Activated T-cell treated with anti-CD3 and anti-CD28 coated beads, Interleukin-2, amount 50 U/mL, for 4 hours (primary cell): Measurements from ENCODE around the gene PORCN. TPM values are rescaled to one million over a fixed set of nuclear protein-coding genes. Genes with fewer than 3 reads are reported as not detected.
A peak's percentile ranks its signal among the peaks of the same experiment; 100 is the strongest.

Experiments used
- ATAC-seq, 2 donors: fragments of 200-7000 bp; cut with Tn5 transposase; one replicate each; pipeline ENCODE4 v1.10.0; 2021
- DNase-seq: peaks from one replicate; pipeline ENCODE4 v3.0.0-alpha.2; 2020
- H3K27me3 Mint-ChIP-seq: one replicate; pipeline ENCODE4 v1.8.0; 2021; ENCODE audit warnings: low read depth, mixed read lengths
- H3K36me3 Mint-ChIP-seq: one replicate; pipeline ENCODE4 v1.8.0; 2022; ENCODE audit warnings: mixed read lengths; ENCODE audit not compliant: insufficient read depth
- H3K4me1 Mint-ChIP-seq: one replicate; pipeline ENCODE4 v1.8.0; 2021; ENCODE audit warnings: low read depth, mixed read lengths
- H3K4me3 Mint-ChIP-seq: one replicate; pipeline ENCODE4 v1.8.0; 2021; ENCODE audit warnings: mild to moderate bottlenecking, moderate library complexity, mixed read lengths
- H3K9me3 Mint-ChIP-seq: one replicate; pipeline ENCODE4 v1.8.0; 2021; ENCODE audit warnings: mixed read lengths
- total RNA-seq, 3 donors: library from RNA; stranded (reverse); gene quantifications; one replicate each; pipeline ENCODE4 v1.2.1, GENCODE V29; 2021

PORCN gene
- total RNA-seq, 3 donors from 2014 or later: 7.5 to 10.0 (median 9.4) TPM

GRCh38 chrX:48560681-48561080 lies 51.9 kb downstream of the PORCN start:
- Mint-ChIP-seq H3K9me3 (no peaks in the 10 kb centered on the region), H3K4me3 (no peak overlapping the region), H3K4me1 (peaks cover 2% of the 10 kb centered on the region), H3K36me3 (peaks cover 2% of the 10 kb centered on the region), H3K27me3 (no peaks in the 10 kb centered on the region)
- ATAC-seq (no peak), DNase-seq (no peak)

- ATAC-seq: peak; percentile 16 to 19
- Mint-ChIP-seq H3K4me1 (peaks cover 8% of the 10 kb centered on the region), H3K27me3 (no peaks in the 10 kb centered on the region), H3K9me3 (no peaks in the 10 kb centered on the region), H3K4me3 (no peak overlapping the region), H3K36me3 (peaks cover 2% of the 10 kb centered on the region)
- DNase-seq: no peak
Observed at GRCh38 chrX:48569958-48570357, 61.2 kb downstream of the PORCN start.

Other genes starting within 250 kb of the PORCN start
- not detected for gene SSX3, start 152.3 kb upstream of the PORCN start, total RNA-seq
- not detected for gene SSX4, start 125.5 kb upstream of the PORCN start, total RNA-seq
- not detected for gene SSX4B, start 97.0 kb upstream of the PORCN start, total RNA-seq
- 100 to 1,000 TPM; 247 to 282 (median 271) TPM for gene SLC38A5, start 38.7 kb upstream of the PORCN start, total RNA-seq
- gene FTSJ1, start 32.8 kb upstream of the PORCN start, total RNA-seq: 100 to 1,000 TPM; 130 to 147 (median 134) TPM
- gene EBP, start 12.8 kb downstream of the PORCN start, total RNA-seq: 100 to 1,000 TPM in 2 of 3 donors, 10 to 100 TPM in 1; 87.0 to 113 (median 106) TPM
- gene TBC1D25, start 30.7 kb downstream of the PORCN start, total RNA-seq: 10 to 100 TPM; 15.1 to 17.4 (median 16.5) TPM
- 100 to 1,000 TPM; 459 to 489 (median 484) TPM for gene RBM3, start 65.5 kb downstream of the PORCN start, total RNA-seq
- 10 to 100 TPM; 36.4 to 49.5 (median 36.9) TPM for gene WDR13, start 88.5 kb downstream of the PORCN start, total RNA-seq
- gene WAS, start 174.8 kb downstream of the PORCN start, total RNA-seq: 10 to 100 TPM; 83.3 to 86.5 (median 86.2) TPM
- gene SUV39H1, start 187.7 kb downstream of the PORCN start, total RNA-seq: 10 to 100 TPM; 21.2 to 25.5 (median 23.2) TPM